HCT116 (cell line): ENCODE data around the gene SSTR5. TPM values are rescaled to one million over a fixed set of nuclear protein-coding genes. Genes with fewer than 3 reads are reported as not detected.

ENCODE experiments used
- ATAC-seq: fragments of 200-7000 bp; cut with Tn5 transposase; 2 replicates; pipeline ENCODE4 v1.9.1; 2020; ENCODE audit warnings: mild to moderate bottlenecking, moderate library complexity
- BruUV-seq: library from RNA; stranded (reverse); fragments of 400-500 nt; replicated peaks from 2 replicates; lab custom pipeline; 2021; lab: Mats Ljungman, UMichigan
- CTCF ChIA-PET: fragments of 300-600 bp; sonication (Branson Sonifier 250); formaldehyde crosslinking; loops from one replicate; lab custom pipeline; 2021; ENCODE audit warnings: antibody characterized with exemption; lab: Charles Lee
- POLR2A ChIA-PET: fragments of 300-600, 350-600 bp; sonication (Branson Sonifier 250); formaldehyde crosslinking; loops from one replicate; lab custom pipeline; 2021; ENCODE audit warnings: antibody characterized with exemption; lab: Charles Lee
- RAD21 ChIA-PET, 2 experiments: fragments of 300-600 bp; sonication (Branson Sonifier 250); formaldehyde crosslinking; loops; one replicate each; lab custom pipeline; 2023; ENCODE audit warnings: low total read pairs in 2 of 2; ENCODE audit not compliant: uncharacterized antibody in 2 of 2, unreplicated experiment in 2 of 2, low non-redundant PET in 1 of 2; lab: Charles Lee
- DNase-seq: peaks from one replicate; pipeline ENCODE4 v3.0.0-alpha.2; 2010; ENCODE audit warnings: low read depth, low spot score
- H2AFZ ChIP-seq: fragments of 200-600 bp; shearing (Covaris generic), sonication (generic); 2 replicates; pipeline ENCODE4 v1.6.1; 2017; ENCODE audit warnings: low read depth, mixed run types, mixed read lengths, antibody characterized with exemption, low read length; ENCODE audit not compliant: poor library complexity, severe bottlenecking
- H3K27ac ChIP-seq: 2 replicates; pipeline ENCODE4 v1.5.1; 2012; ENCODE audit warnings: low read depth, low read length
- H3K27me3 ChIP-seq: fragments of 200-600 bp; sonication (generic); 2 replicates; pipeline ENCODE4 v1.6.1; 2016; ENCODE audit warnings: mixed run types, low read length, mixed read lengths; ENCODE audit not compliant: insufficient read depth
- H3K36me3 ChIP-seq, 2 experiments: fragments of 200-500 bp in 1 of 2; fragments of 200-600 bp in 1 of 2; sonication (Bioruptor generic) in 1 of 2; sonication (generic) in 1 of 2; 2 replicates each; pipeline versions ENCODE4 v1.5.1 to v1.6.1; 2014 to 2016; ENCODE audit warnings: low read length in 2 of 2, inconsistent platforms in 1 of 2, mixed read lengths in 1 of 2, mixed run types in 1 of 2; ENCODE audit not compliant: insufficient read depth in 2 of 2, control insufficient read depth in 1 of 2
- H3K4me1 ChIP-seq, 2 experiments: fragments of 200-600 bp in 1 of 2; sonication (generic) in 1 of 2; 2 replicates each; pipeline versions ENCODE4 v1.5.1 to v1.6.1; 2012 to 2017; ENCODE audit warnings: low read length in 2 of 2, inconsistent platforms in 1 of 2, mild to moderate bottlenecking in 1 of 2, mixed read lengths in 1 of 2, mixed run types in 1 of 2, moderate library complexity in 1 of 2; ENCODE audit not compliant: insufficient read depth in 2 of 2, control insufficient read depth in 1 of 2
- H3K4me2 ChIP-seq: fragments of 200-600 bp; sonication (generic); 2 replicates; pipeline ENCODE4 v1.6.1; 2017; ENCODE audit warnings: mixed run types, low read length, mixed read lengths
- H3K4me3 ChIP-seq, 2 experiments: fragments of 200-600 bp in 1 of 2; sonication (generic) in 1 of 2; replicated peaks in 1 of 2; 2 replicates each; pipeline ENCODE4 v1.5.1; 2011 to 2016; ENCODE audit warnings: low read length in 2 of 2, control low read depth in 1 of 2, low read depth in 1 of 2, mild to moderate bottlenecking in 1 of 2, mixed read lengths in 1 of 2, mixed run types in 1 of 2
- H3K79me2 ChIP-seq: fragments of 200-600 bp; sonication (generic); 2 replicates; pipeline ENCODE4 v1.6.1; 2017; ENCODE audit warnings: mild to moderate bottlenecking, mixed run types, low read length, moderate library complexity, mixed read lengths; ENCODE audit not compliant: insufficient read depth
- H3K9ac ChIP-seq: fragments of 200-600 bp; sonication (generic); 2 replicates; pipeline ENCODE4 v1.6.1; 2016; ENCODE audit warnings: low read length, mixed read lengths
- H3K9me2 ChIP-seq: fragments of 200-600 bp; sonication (generic), shearing (Covaris generic); 2 replicates; pipeline ENCODE4 v1.6.1; 2017; ENCODE audit warnings: mixed run types, mild to moderate bottlenecking, moderate library complexity; ENCODE audit not compliant: insufficient read depth
- H3K9me3 ChIP-seq, 2 experiments: fragments of 200-500 bp in 1 of 2; fragments of 200-600 bp in 1 of 2; sonication (Bioruptor generic) in 1 of 2; sonication (generic) in 1 of 2; 2 replicates each; pipeline ENCODE4 v1.6.1; 2014 to 2017; ENCODE audit warnings: low read length in 2 of 2, mixed read lengths in 2 of 2, inconsistent platforms in 1 of 2, low read depth in 1 of 2, mild to moderate bottlenecking in 1 of 2, mixed run types in 1 of 2, moderate library complexity in 1 of 2; ENCODE audit not compliant: control insufficient read depth in 1 of 2, insufficient read depth in 1 of 2
- H4K20me1 ChIP-seq: fragments of 200-600 bp; sonication (generic), shearing (Covaris generic); 2 replicates; pipeline ENCODE4 v1.6.1; 2017; ENCODE audit warnings: mixed run types, mild to moderate bottlenecking, moderate library complexity; ENCODE audit not compliant: insufficient read depth
- ATF3 ChIP-seq: IDR thresholded peaks from 2 replicates; pipeline ENCODE4 v1.6.1; 2012
- EGR1 ChIP-seq: IDR thresholded peaks from 2 replicates; pipeline ENCODE4 v1.6.1; 2012; ENCODE audit warnings: low read depth
- ELF1 ChIP-seq: IDR thresholded peaks from 2 replicates; pipeline ENCODE4 v1.6.1; 2012; ENCODE audit warnings: low read depth, borderline replicate concordance
- FOSL1 ChIP-seq: IDR thresholded peaks from 2 replicates; pipeline ENCODE4 v1.6.1; 2012; ENCODE audit warnings: low read depth
- JUND ChIP-seq: IDR thresholded peaks from 2 replicates; pipeline ENCODE4 v1.6.1; 2012
- POLR2AphosphoS5 ChIP-seq: IDR thresholded peaks from 2 replicates; pipeline ENCODE4 v1.6.1; 2011; ENCODE audit warnings: mild to moderate bottlenecking, low read depth, low read length, moderate library complexity
- SP1 ChIP-seq: IDR thresholded peaks from 2 replicates; pipeline ENCODE4 v1.6.1; 2012; ENCODE audit warnings: low read depth
- SRF ChIP-seq: IDR thresholded peaks from 2 replicates; pipeline ENCODE4 v1.6.1; 2012; ENCODE audit warnings: low read depth
- TCF7L2 ChIP-seq: IDR thresholded peaks from 2 replicates; pipeline ENCODE4 v1.7.0; 2011; ENCODE audit warnings: borderline replicate concordance, inconsistent platforms; ENCODE audit not compliant: insufficient read depth, insufficient read length; ENCODE audit errors: extremely low read depth
- intact Hi-C: fragments of 100-400 bp; cut with micrococcal nuclease; formaldehyde crosslinking; loops from 2 replicates; pipeline ENCODE4 v1.10.0; 2022
- total RNA-seq: library from RNA; stranded (reverse); gene quantifications from one replicate; pipeline ENCODE4 v1.2.1, GENCODE V29; 2021; ENCODE audit not compliant: unreplicated experiment
- TF ChIP-seq, protein P1 (sequence below), 3 experiments: fragments of 200-600 bp in 1 of 3; sonication (generic) in 1 of 3; IDR thresholded peaks in 2 of 3; conservative IDR thresholded peaks in 1 of 3; 2 replicates each; pipeline ENCODE4 v1.5.1; 2012 to 2017; ENCODE audit warnings: low read depth in 2 of 3, low read length in 2 of 3, antibody characterized with exemption in 1 of 3, borderline replicate concordance in 1 of 3, control low read depth in 1 of 3, mild to moderate bottlenecking in 1 of 3, mixed read lengths in 1 of 3, mixed run types in 1 of 3, moderate library complexity in 1 of 3; ENCODE audit not compliant: insufficient read depth in 1 of 3

Gene SSTR5
- total RNA-seq, 1 experiment from 2014 or later, result 7.2 TPM

DNA sequence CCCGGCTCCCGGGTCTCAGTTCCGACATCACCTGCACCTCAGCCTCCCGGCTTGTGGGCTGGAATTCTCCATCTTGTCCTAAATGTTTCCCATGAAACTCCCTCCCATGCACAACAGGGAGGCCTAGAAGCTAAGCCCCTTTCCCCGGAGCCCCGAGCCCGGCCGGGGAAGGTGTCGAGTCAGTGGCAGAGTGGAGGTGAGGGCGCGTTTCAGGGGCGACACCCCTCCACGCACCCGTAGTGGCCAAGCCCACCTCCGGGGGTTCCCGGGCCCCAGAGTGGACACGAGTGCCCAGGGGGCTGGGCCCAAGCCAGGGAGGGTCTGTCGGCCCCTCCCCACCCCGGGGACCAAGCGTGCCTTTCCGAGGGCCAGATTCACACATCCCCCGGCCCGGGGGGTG lies 48.5 kb downstream of the SSTR5 start (continued):
- TF ChIP-seq, protein P1, sequence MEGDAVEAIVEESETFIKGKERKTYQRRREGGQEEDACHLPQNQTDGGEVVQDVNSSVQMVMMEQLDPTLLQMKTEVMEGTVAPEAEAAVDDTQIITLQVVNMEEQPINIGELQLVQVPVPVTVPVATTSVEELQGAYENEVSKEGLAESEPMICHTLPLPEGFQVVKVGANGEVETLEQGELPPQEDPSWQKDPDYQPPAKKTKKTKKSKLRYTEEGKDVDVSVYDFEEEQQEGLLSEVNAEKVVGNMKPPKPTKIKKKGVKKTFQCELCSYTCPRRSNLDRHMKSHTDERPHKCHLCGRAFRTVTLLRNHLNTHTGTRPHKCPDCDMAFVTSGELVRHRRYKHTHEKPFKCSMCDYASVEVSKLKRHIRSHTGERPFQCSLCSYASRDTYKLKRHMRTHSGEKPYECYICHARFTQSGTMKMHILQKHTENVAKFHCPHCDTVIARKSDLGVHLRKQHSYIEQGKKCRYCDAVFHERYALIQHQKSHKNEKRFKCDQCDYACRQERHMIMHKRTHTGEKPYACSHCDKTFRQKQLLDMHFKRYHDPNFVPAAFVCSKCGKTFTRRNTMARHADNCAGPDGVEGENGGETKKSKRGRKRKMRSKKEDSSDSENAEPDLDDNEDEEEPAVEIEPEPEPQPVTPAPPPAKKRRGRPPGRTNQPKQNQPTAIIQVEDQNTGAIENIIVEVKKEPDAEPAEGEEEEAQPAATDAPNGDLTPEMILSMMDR (IDR thresholded peaks at IDR 0.05 in 2 of 3, conservative IDR thresholded peaks at IDR 0.05 in 1 of 3; ENCODE audit: borderline replicate concordance in 1 of 3, insufficient read depth in 1 of 3, low read depth in 2 of 3, low read length in 2 of 3), result no peak
- no peak for TF ChIP-seq SRF

DNA sequence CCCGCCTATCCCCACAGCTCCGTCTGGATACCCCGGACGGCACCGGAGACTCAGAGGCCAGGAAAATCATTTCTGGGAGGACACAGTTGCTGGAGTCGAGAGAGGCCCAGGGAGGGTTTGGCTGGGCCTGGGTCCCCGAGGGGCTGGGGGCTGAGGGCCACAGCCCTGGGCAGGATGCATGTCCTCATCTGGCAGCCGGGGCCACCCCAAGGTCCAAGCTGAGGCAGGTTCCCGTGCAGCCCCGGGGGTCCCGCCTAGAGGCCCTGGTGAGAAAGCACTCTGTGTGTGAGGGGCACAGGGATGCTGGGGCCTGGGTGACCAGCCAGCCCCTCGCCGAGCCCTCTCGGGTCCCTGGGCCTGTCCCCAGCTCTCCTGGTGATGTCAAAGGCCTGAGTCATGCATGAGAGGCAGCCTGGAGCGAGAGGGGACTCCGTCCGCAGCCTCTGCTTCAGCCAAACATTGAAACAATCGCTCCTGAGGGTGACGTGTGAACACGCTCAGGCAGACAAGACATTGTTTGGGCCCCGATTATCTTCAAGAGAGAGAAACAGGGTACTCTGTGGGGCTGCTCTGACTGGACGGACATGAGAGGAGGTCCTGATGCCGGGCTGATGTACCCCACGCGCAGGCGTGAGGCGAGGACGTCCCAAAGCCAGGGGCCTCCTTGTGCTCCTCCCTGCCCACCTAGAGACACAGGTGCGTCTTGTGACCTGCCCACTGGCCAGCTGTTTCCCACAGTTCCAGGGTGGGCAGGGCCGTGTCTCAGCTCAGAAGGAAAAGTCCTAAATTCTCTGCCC lies 49.3 kb downstream of the SSTR5 start:
- TF ChIP-seq JUND (no peak), ATF3 (no peak), EGR1 (no peak), ELF1 (no peak), FOSL1 (no peak), TCF7L2 (no peak), SP1 (no peak), POLR2AphosphoS5 (no peak)
- Histone ChIP-seq H3K4me2 (no peak overlapping the region), H3K4me1 (peaks cover 12 to 13% of the 10 kb centered on the region in 2 experiments; a peak in 3 of 4 replicates), H3K4me3 (no peak overlapping the region), H3K9ac (no peak overlapping the region), H3K9me2 (no peaks in the 10 kb centered on the region), H3K27ac (no peak overlapping the region), H4K20me1 (no peaks in the 10 kb centered on the region), H3K36me3 (no peaks in the 10 kb centered on the region), H3K27me3 (no peaks in the 10 kb centered on the region), H3K9me3 (no peaks in the 10 kb centered on the region), H3K79me2 (no peaks in the 10 kb centered on the region), H2AFZ (no peak overlapping the region)
- intact Hi-C loops, result no loop called here
- POLR2A ChIA-PET, result no interaction called here
- DNase-seq (no peak), ATAC-seq (no peak)
- RAD21 ChIA-PET, result no interaction called here
- no TSS peak for BruUV-seq
- CTCF ChIA-PET, result no interaction called here
